ENCODE results near the gene WNT7A. TPM values are rescaled to one million over a fixed set of nuclear protein-coding genes. Genes with fewer than 3 reads are reported as not detected.
"Not testable (repeated sequence)": the region's sequence is repeated elsewhere in the genome, so short reads cannot be mapped to it uniquely, and the experiment has no call there.

The WNT7A gene
- polyA plus RNA-seq, 1 of the 3 experiments (the other 2 are of a cell fraction) = not detected

- H3K9me3 ChIP-seq = no peaks in the 10 kb centered on the region
- no peak overlapping the region for H3K4me3 ChIP-seq (ENCODE audit: low read depth in 2 of 2, low read length in 1 of 2)
- ChIA-PET CTCF (interaction anchor here (0.8 to 1.8 kb wide), 4 partner anchors 21 to 203 kb away, joined by 3 to 8 read pairs (median 6); partner anchors contain the start of gene WNT7A), POLR2A (no interaction called here)
- no peak overlapping the region for H3K9ac ChIP-seq
- H4K20me1 ChIP-seq (ENCODE audit: insufficient read depth) = no peaks in the 10 kb centered on the region
- DNase-seq = no peak
- no peak overlapping the region for H2AFZ ChIP-seq (ENCODE audit: low read depth)
- no peaks in the 10 kb centered on the region for H3F3A ChIP-seq (replicated peaks; ENCODE audit: insufficient read depth)
- H3K79me2 ChIP-seq (ENCODE audit: insufficient read depth) = no peaks in the 10 kb centered on the region
- H3K4me1 ChIP-seq (ENCODE audit: control insufficient read depth in 1 of 2, insufficient read depth in 2 of 2, low read depth in 1 of 2, low read length in 1 of 2) = no peaks in the 10 kb centered on the region; a peak in 1 of 4 replicates
- H3K27me3 ChIP-seq (ENCODE audit: insufficient read depth) = no peaks in the 10 kb centered on the region
- no peak overlapping the region for H3K27ac ChIP-seq (ENCODE audit: low read depth in 2 of 2, low read length in 1 of 2)
- no peaks in the 10 kb centered on the region for H3K9me2 ChIP-seq
- no peak for TF ChIP-seq RXRA (IDR thresholded peaks at IDR 0.05; ENCODE audit: borderline replicate concordance, low read depth)
- no peak for TF ChIP-seq POLR2AphosphoS5 (IDR thresholded peaks at IDR 0.05; ENCODE audit: low read depth, low read length)
- TF ChIP-seq TAF1 (IDR thresholded peaks at IDR 0.05; ENCODE audit: borderline replicate concordance, low read depth, low read length) = no peak
- TF ChIP-seq TCF12 (IDR thresholded peaks at IDR 0.05) = no peak
- no peaks in the 10 kb centered on the region for H3K36me3 ChIP-seq (replicated peaks in 1 of 2; ENCODE audit: control insufficient read depth in 1 of 2, insufficient read depth in 2 of 2, low read length in 1 of 2)
- no peak overlapping the region for H3K4me2 ChIP-seq
- WGBS (ENCODE audit: low lambda C conversion rate) = 33% methylated on average over 9 of the region's 9 CpGs
Measured at GRCh38 chr3:13858768-13859520, 20.9 kb downstream of the WNT7A start.

DNA sequence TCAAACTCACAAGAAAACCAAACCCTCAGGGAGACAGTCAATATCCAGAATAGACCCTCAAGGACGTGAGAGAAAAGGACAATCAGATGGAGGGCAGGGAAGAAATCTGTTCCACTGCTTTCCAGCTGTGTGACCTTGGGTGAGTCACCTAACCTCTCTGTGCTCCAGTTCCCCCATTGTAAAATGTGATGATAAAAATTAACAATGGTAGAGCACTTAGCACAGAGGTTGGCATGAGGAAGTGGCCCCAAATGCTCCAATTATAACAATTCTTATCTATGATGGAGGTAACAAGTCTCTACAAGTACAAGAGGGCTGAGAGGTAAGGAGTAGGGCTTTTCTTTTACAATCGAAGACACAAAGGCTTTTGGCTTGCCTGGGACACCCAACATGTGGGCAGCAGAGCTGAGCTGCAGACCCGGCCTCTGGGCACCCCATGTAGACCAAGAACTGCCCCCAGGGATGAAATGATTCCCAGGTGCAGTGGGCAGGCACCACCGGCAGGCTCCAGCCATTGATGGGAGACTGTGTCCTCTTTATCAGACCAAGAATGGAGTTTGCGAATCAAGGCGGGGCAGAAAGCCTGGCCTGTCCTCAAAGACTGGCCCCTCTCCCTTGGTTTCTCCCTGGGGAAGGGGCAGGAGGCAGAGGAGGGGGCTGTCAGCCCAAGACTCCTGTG lies 22.0 kb downstream of the WNT7A start:
- WGBS (ENCODE audit: low lambda C conversion rate) = 34% methylated on average over 6 of the region's 6 CpGs
- H3K9ac ChIP-seq = no peak overlapping the region
- no peaks in the 10 kb centered on the region for H3F3A ChIP-seq (replicated peaks; ENCODE audit: insufficient read depth)
- no peaks in the 10 kb centered on the region for H3K36me3 ChIP-seq (replicated peaks in 1 of 2; ENCODE audit: control insufficient read depth in 1 of 2, insufficient read depth in 2 of 2, low read length in 1 of 2)
- no peaks in the 10 kb centered on the region for H3K9me3 ChIP-seq
- no peak for DNase-seq
- no peaks in the 10 kb centered on the region for H3K9me2 ChIP-seq
- H3K27ac ChIP-seq (ENCODE audit: low read depth in 2 of 2, low read length in 1 of 2) = no peak overlapping the region
- H3K79me2 ChIP-seq (ENCODE audit: insufficient read depth) = no peaks in the 10 kb centered on the region
- no peak overlapping the region for H3K4me2 ChIP-seq
- CTCF ChIA-PET = interaction anchor here (0.6 to 1.6 kb wide), 5 partner anchors 17 to 206 kb away, joined by 3 to 5 read pairs (median 3); no protein-coding TSS in a partner anchor
- no peaks in the 10 kb centered on the region; a peak in 1 of 4 replicates for H3K4me1 ChIP-seq (ENCODE audit: control insufficient read depth in 1 of 2, insufficient read depth in 2 of 2, low read depth in 1 of 2, low read length in 1 of 2)
- no peak overlapping the region for H2AFZ ChIP-seq (ENCODE audit: low read depth)
- no peaks in the 10 kb centered on the region for H3K27me3 ChIP-seq (ENCODE audit: insufficient read depth)
- H4K20me1 ChIP-seq (ENCODE audit: insufficient read depth) = no peaks in the 10 kb centered on the region
- no peak overlapping the region for H3K4me3 ChIP-seq (ENCODE audit: low read depth in 2 of 2, low read length in 1 of 2)
- POLR2A ChIA-PET = no interaction called here
- TF ChIP-seq SMC3 (IDR thresholded peaks at IDR 0.05; ENCODE audit: low read depth, low read length) (no peak), MEF2A (IDR thresholded peaks at IDR 0.05; ENCODE audit: borderline replicate concordance, low read depth) (no peak), RCOR1 (IDR thresholded peaks at IDR 0.05; ENCODE audit: low read length) (no peak), POLR2AphosphoS5 (IDR thresholded peaks at IDR 0.05; ENCODE audit: low read depth, low read length) (no peak), RXRA (IDR thresholded peaks at IDR 0.05; ENCODE audit: borderline replicate concordance, low read depth) (no peak), RFX5 (IDR thresholded peaks at IDR 0.05; ENCODE audit: low read length) (no peak), JUND (IDR thresholded peaks at IDR 0.05) (no peak), EP300 (IDR thresholded peaks at IDR 0.05; ENCODE audit: borderline replicate concordance in 1 of 2, low read depth in 1 of 2, low read length in 1 of 2) (no peak), NRF1 (IDR thresholded peaks at IDR 0.05; ENCODE audit: low read depth, low read length) (no peak), SIN3A (IDR thresholded peaks at IDR 0.05; ENCODE audit: borderline replicate concordance, low read depth, low read length) (no peak), EZH2phosphoT487 (IDR thresholded peaks at IDR 0.05; ENCODE audit: borderline replicate concordance, low read depth) (no peak), FOXM1 (IDR thresholded peaks at IDR 0.05; ENCODE audit: low read depth) (no peak), RAD21 (IDR thresholded peaks at IDR 0.05; ENCODE audit: low read length) (no peak), FOSL2 (IDR thresholded peaks at IDR 0.05; ENCODE audit: borderline replicate concordance, low read depth) (no peak), MAX (IDR thresholded peaks at IDR 0.05; ENCODE audit: low read depth) (no peak)
- TF ChIP-seq, protein P1, sequence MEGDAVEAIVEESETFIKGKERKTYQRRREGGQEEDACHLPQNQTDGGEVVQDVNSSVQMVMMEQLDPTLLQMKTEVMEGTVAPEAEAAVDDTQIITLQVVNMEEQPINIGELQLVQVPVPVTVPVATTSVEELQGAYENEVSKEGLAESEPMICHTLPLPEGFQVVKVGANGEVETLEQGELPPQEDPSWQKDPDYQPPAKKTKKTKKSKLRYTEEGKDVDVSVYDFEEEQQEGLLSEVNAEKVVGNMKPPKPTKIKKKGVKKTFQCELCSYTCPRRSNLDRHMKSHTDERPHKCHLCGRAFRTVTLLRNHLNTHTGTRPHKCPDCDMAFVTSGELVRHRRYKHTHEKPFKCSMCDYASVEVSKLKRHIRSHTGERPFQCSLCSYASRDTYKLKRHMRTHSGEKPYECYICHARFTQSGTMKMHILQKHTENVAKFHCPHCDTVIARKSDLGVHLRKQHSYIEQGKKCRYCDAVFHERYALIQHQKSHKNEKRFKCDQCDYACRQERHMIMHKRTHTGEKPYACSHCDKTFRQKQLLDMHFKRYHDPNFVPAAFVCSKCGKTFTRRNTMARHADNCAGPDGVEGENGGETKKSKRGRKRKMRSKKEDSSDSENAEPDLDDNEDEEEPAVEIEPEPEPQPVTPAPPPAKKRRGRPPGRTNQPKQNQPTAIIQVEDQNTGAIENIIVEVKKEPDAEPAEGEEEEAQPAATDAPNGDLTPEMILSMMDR (IDR thresholded peaks at IDR 0.05) = no peak

DNA sequence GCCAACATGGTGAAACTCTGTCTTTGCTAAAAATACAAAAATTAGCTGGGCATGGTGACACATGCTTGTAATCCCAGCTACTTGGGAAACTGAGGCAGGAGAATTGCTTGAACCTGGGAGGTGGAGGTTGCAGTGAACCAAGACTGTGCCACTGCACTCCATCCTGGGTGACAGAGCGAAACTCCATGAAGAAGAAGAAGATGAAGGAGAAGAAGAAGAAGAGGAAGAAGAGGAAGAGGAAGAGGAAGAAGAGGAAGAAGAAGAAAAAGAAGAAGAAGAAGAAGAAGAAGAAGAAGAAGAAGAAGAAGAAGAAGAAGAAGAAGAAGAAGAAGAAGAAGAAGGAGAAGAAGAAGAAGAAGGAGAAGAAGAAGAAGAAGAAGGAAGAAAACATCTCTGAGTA lies 23.2 kb downstream of the WNT7A start:
- POLR2A ChIA-PET; DNase-seq; H3K27me3 ChIP-seq (ENCODE audit: insufficient read depth); H3K4me1 ChIP-seq (ENCODE audit: control insufficient read depth in 1 of 2, insufficient read depth in 2 of 2, low read depth in 1 of 2, low read length in 1 of 2); H3K9me2 ChIP-seq; H3F3A ChIP-seq (replicated peaks; ENCODE audit: insufficient read depth); H3K4me2 ChIP-seq; H2AFZ ChIP-seq (ENCODE audit: low read depth); H3K9ac ChIP-seq; H4K20me1 ChIP-seq (ENCODE audit: insufficient read depth); H3K79me2 ChIP-seq (ENCODE audit: insufficient read depth); H3K4me3 ChIP-seq (ENCODE audit: low read depth in 2 of 2, low read length in 1 of 2); H3K9me3 ChIP-seq; H3K27ac ChIP-seq (ENCODE audit: low read depth in 2 of 2, low read length in 1 of 2); H3K36me3 ChIP-seq (replicated peaks in 1 of 2; ENCODE audit: control insufficient read depth in 1 of 2, insufficient read depth in 2 of 2, low read length in 1 of 2): not testable (repeated sequence)
- CTCF ChIA-PET = interaction anchor here (1.4 to 1.6 kb wide), 2 partner anchors 16 to 28 kb away, joined by 3 to 4 read pairs; no protein-coding TSS in a partner anchor
- WGBS (ENCODE audit: low lambda C conversion rate) = 18% methylated on average over 1 of the region's 1 CpG

Data from SK-N-SH (cell line).